ENCODE results near the gene SERPINI2. TPM values are rescaled to one million over a fixed set of nuclear protein-coding genes. Genes with fewer than 3 reads are reported as not detected.

SERPINI2 gene
- total and polyA plus RNA-seq, 2 of the 8 experiments (the other 6 are each of a cell fraction or from before 2014, with no cell fraction given), result 0.26 TPM; not detected in 1

- Histone ChIP-seq H3K4me2 (ENCODE audit: insufficient read depth in 1 of 2, low read depth in 2 of 2, low read length in 2 of 2) (no peak overlapping the region), H3K18ac (ENCODE audit: extremely low read depth, low read length) (no peak overlapping the region), H2BK15ac (ENCODE audit: low read length) (no peak overlapping the region)
Observed at GRCh38 chr3:167507954-167508353, 34.1 kb upstream of the SERPINI2 start.

More at GRCh38 chr3:167507954-167508353, 34.1 kb upstream of the SERPINI2 start:
- Histone ChIP-seq H2AFZ (ENCODE audit: low read length) (no peak overlapping the region), H3K4me3 (ENCODE audit: extremely low read depth in 1 of 4, insufficient read depth in 2 of 4, low read depth in 3 of 4, low read length in 4 of 4) (no peak overlapping the region), H3K9ac (replicated peaks in 1 of 4; ENCODE audit: extremely low read depth in 1 of 4, low read depth in 3 of 4, low read length in 3 of 4) (no peak overlapping the region), H3K79me2 (ENCODE audit: control insufficient read depth in 1 of 2, insufficient read depth in 2 of 2, low read length in 2 of 2) (no peaks in the 10 kb centered on the region), H3K23ac (ENCODE audit: insufficient read length) (no peak overlapping the region), H2BK12ac (ENCODE audit: low read depth, low read length) (no peak overlapping the region), H3K56ac (replicated peaks; ENCODE audit: insufficient read length, low read depth, low read length) (no peak overlapping the region), H2BK20ac (ENCODE audit: low read length) (no peak overlapping the region), H2BK120ac (replicated peaks; ENCODE audit: low read depth, low read length) (no peak overlapping the region), H4K8ac (ENCODE audit: extremely low read depth, insufficient read depth, low read length) (no peak overlapping the region), H3K14ac (ENCODE audit: insufficient read length) (no peak overlapping the region), H3K27me3 (replicated peaks in 1 of 4; ENCODE audit: control insufficient read depth in 3 of 4, extremely low read depth in 1 of 4, insufficient read depth in 3 of 4, low read length in 3 of 4) (no peaks in the 10 kb centered on the region), H3K36me3 (ENCODE audit: control insufficient read depth in 2 of 4, insufficient read depth in 4 of 4, low read length in 3 of 4) (no peaks in the 10 kb centered on the region), H4K91ac (replicated peaks; ENCODE audit: insufficient read length, low read length) (no peak overlapping the region), H4K5ac (ENCODE audit: insufficient read length, low read depth, low read length) (no peak overlapping the region), H3K79me1 (ENCODE audit: low read depth, low read length) (no peaks in the 10 kb centered on the region), H2AK5ac (ENCODE audit: low read depth, low read length) (no peak overlapping the region), H3K9me3 (ENCODE audit: insufficient read depth in 2 of 2, low read depth in 1 of 2, low read length in 1 of 2) (no peaks in the 10 kb centered on the region), H4K20me1 (replicated peaks in 1 of 2; ENCODE audit: control insufficient read depth in 1 of 2, insufficient read depth in 2 of 2, low read length in 2 of 2) (no peaks in the 10 kb centered on the region), H3K4ac (replicated peaks; ENCODE audit: insufficient read length, low read depth, low read length) (no peak overlapping the region), H3K4me1 (replicated peaks in 1 of 4; ENCODE audit: control insufficient read depth in 3 of 4, insufficient read depth in 4 of 4, low read length in 3 of 4) (no peaks in the 10 kb centered on the region), H3K23me2 (ENCODE audit: low read depth, low read length) (no peaks in the 10 kb centered on the region), H3K27ac (ENCODE audit: low read depth, low read length) (no peak overlapping the region), H2BK5ac (ENCODE audit: low read depth, low read length) (no peak overlapping the region)
- ChIA-PET POLR2A (ENCODE audit: partially characterized antibody) (no interaction called here), CTCF (ENCODE audit: partially characterized antibody) (interaction anchor here (0.8 kb wide), 1 partner anchor 1776 kb away, joined by 3 read pairs; no protein-coding TSS in a partner anchor)
- DNase-seq (ENCODE audit: low read depth in 1 of 2, low spot score in 2 of 2) (no peak), FAIRE-seq (no peak)
- TF ChIP-seq, protein P1, sequence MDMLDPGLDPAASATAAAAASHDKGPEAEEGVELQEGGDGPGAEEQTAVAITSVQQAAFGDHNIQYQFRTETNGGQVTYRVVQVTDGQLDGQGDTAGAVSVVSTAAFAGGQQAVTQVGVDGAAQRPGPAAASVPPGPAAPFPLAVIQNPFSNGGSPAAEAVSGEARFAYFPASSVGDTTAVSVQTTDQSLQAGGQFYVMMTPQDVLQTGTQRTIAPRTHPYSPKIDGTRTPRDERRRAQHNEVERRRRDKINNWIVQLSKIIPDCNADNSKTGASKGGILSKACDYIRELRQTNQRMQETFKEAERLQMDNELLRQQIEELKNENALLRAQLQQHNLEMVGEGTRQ (IDR thresholded peaks at IDR 0.05; ENCODE audit: low read length), result no peak
- no peak for TF ChIP-seq FOSL1 (IDR thresholded peaks at IDR 0.05; ENCODE audit: insufficient read depth, low read depth, low read length)
- no peak for TF ChIP-seq SRF (IDR thresholded peaks at IDR 0.05; ENCODE audit: low read depth, low read length)
- TF ChIP-seq EZH2 (IDR thresholded peaks at IDR 0.05; ENCODE audit: low read depth, low read length, severe bottlenecking), result no peak
- WGBS, 2 experiments (ENCODE audit: extremely low coverage in 1 of 2, insufficient coverage in 1 of 2, insufficient read length in 1 of 2, insufficient replicate concordance in 2 of 2, low coverage in 1 of 2, low lambda C conversion rate in 2 of 2, missing lambda C conversion rate in 1 of 2), result 82% methylated on average over 1 of the region's 1 CpG; no CpG with 5 or more reads in 1 of the 2 experiments

Data from H1 (cell line).